ENCODE measurements around the gene UCKL1. TPM values are rescaled to one million over a fixed set of nuclear protein-coding genes. Genes with fewer than 3 reads are reported as not detected.
"Not testable (repeated sequence)": the region's sequence is repeated elsewhere in the genome, so short reads cannot be mapped to it uniquely, and the experiment has no call there.

Gene UCKL1
- polyA plus RNA-seq, 3 donors: 10.9 to 65.8 (median 14.5) TPM

GRCh38 chr20:63976980-63977738 lies 20.9 kb upstream of the UCKL1 start:
- H4K20me1 ChIP-seq (ENCODE audit: insufficient read depth, low read length): no peaks in the 10 kb centered on the region
- peak overlapping the region; percentile 47 for H2AFZ ChIP-seq (ENCODE audit: insufficient read depth, low read depth, low read length, poor library complexity, severe bottlenecking)
- Mint-ChIP-seq H3K9me3 (peaks cover 0 to 2% (median 0%) of the 10 kb centered on the region in 7 donors), H3K36me3 (no peaks in the 10 kb centered on the region), H3K27me3 (ENCODE audit: low read depth in 3 of 3) (peaks cover 11 to 19% (median 11%) of the 10 kb centered on the region in 3 donors), H3K4me3 (peak overlapping the region in 1 of 2 donors; percentile 27), H3K27ac (peak overlapping the region in 1 of 7 donors; percentile 84), H3K4me1 (peaks cover 42% of the 10 kb centered on the region)
- H3K79me2 ChIP-seq (ENCODE audit: insufficient read depth, low read length): peaks cover 10% of the 10 kb centered on the region
- 81% methylated on average over 10 of the region's 18 CpGs for WGBS (ENCODE audit: insufficient coverage)
- no peaks in the 10 kb centered on the region for H3K9me3 ChIP-seq (replicated peaks in 1 of 2; ENCODE audit: control insufficient read depth in 1 of 2, insufficient read depth in 1 of 2, low read length in 2 of 2)
- peak in 1 of 3 donors; percentile 45 for DNase-seq
- H3K4me1 ChIP-seq (ENCODE audit: control insufficient read depth in 1 of 2, insufficient read depth in 2 of 2, low read length in 2 of 2): peaks cover 35 to 54% of the 10 kb centered on the region in 2 donors
- H3K4me2 ChIP-seq (replicated peaks; ENCODE audit: extremely low read depth, low read length, poor library complexity, severe bottlenecking): peak overlapping the region; percentile 99
- TF ChIP-seq CTCF (IDR thresholded peaks at IDR 0.05): no peak
- no peak overlapping the region for H3K9ac ChIP-seq (ENCODE audit: insufficient read depth, low read length, poor library complexity, severe bottlenecking)
- intact Hi-C loops (cut with micrococcal nuclease): no loop called here
- peaks cover 0 to 12% of the 10 kb centered on the region in 2 donors for H3K27me3 ChIP-seq (ENCODE audit: control insufficient read depth in 2 of 2, insufficient read depth in 2 of 2, low read length in 2 of 2)
- H3K4me3 ChIP-seq (replicated peaks in 1 of 3; ENCODE audit: low read depth in 2 of 3, low read length in 3 of 3): no peak overlapping the region
- no peaks in the 10 kb centered on the region for H3K36me3 ChIP-seq (replicated peaks in 1 of 2; ENCODE audit: control insufficient read depth in 1 of 2, insufficient read depth in 2 of 2, low read length in 2 of 2)
- H3K27ac ChIP-seq (ENCODE audit: low read depth in 1 of 2, low read length in 2 of 2): no peak overlapping the region

DNA sequence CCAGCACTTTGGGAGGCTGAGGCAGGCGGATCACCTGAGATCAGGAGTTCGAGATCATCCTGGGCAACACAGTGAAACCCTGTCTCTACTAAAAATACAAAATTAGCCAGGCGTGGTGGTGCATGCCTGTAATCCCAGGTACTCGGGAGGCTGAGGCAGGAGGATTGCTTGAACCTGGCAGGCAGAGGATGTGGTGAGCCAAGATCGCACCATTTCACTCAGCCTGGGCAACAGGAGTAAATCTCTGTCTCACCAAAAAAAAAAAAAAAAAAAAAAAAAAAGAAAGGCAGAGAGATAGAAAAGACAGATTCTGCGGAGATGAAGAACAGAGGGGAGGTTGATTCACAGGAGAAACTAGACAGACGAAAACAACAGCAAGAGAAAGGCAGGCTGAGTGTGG lies 20.3 kb upstream of the UCKL1 start:
- H3K27ac ChIP-seq (ENCODE audit: low read depth in 1 of 2, low read length in 2 of 2); intact Hi-C loops (cut with micrococcal nuclease): not testable (repeated sequence)
- no CpG with 5 or more reads among the region's 7 CpGs for WGBS (ENCODE audit: insufficient coverage)

More for the DNA sequence above, 20.3 kb upstream of the UCKL1 start:
- not testable (repeated sequence) for H4K20me1 ChIP-seq (ENCODE audit: insufficient read depth, low read length); H3K4me3 ChIP-seq (replicated peaks in 1 of 3; ENCODE audit: low read depth in 2 of 3, low read length in 3 of 3); DNase-seq; H3K4me2 ChIP-seq (replicated peaks; ENCODE audit: extremely low read depth, low read length, poor library complexity, severe bottlenecking); H2AFZ ChIP-seq (ENCODE audit: insufficient read depth, low read depth, low read length, poor library complexity, severe bottlenecking); H3K9ac ChIP-seq (ENCODE audit: insufficient read depth, low read length, poor library complexity, severe bottlenecking); H3K27ac Mint-ChIP-seq; H3K4me3 Mint-ChIP-seq; H3K9me3 Mint-ChIP-seq; H3K79me2 ChIP-seq (ENCODE audit: insufficient read depth, low read length); H3K36me3 ChIP-seq (replicated peaks in 1 of 2; ENCODE audit: control insufficient read depth in 1 of 2, insufficient read depth in 2 of 2, low read length in 2 of 2); H3K36me3 Mint-ChIP-seq; H3K9me3 ChIP-seq (replicated peaks in 1 of 2; ENCODE audit: control insufficient read depth in 1 of 2, insufficient read depth in 1 of 2, low read length in 2 of 2)
- Histone ChIP-seq H3K4me1 (ENCODE audit: control insufficient read depth in 1 of 2, insufficient read depth in 2 of 2, low read length in 2 of 2) (peaks cover 30 to 48% of the 10 kb centered on the region in 2 donors), H3K27me3 (ENCODE audit: control insufficient read depth in 2 of 2, insufficient read depth in 2 of 2, low read length in 2 of 2) (peaks cover 0 to 13% of the 10 kb centered on the region in 2 donors)
- Mint-ChIP-seq H3K4me1 (peaks cover 37% of the 10 kb centered on the region), H3K27me3 (ENCODE audit: low read depth in 3 of 3) (peaks cover 11 to 19% (median 15%) of the 10 kb centered on the region in 3 donors)
